SH-SY5Y (cell line): ENCODE data around the gene TBX21.

Experiments
- GATA2 ChIP-seq: IDR thresholded peaks from 2 replicates; pipeline ENCODE4 v1.6.1; 2011; ENCODE audit warnings: mild to moderate bottlenecking, low read depth, low read length
- GATA3 ChIP-seq: IDR thresholded peaks from 2 replicates; pipeline ENCODE4 v1.6.1; 2011; ENCODE audit warnings: low read depth, mild to moderate bottlenecking, low read length, moderate library complexity

DNA sequence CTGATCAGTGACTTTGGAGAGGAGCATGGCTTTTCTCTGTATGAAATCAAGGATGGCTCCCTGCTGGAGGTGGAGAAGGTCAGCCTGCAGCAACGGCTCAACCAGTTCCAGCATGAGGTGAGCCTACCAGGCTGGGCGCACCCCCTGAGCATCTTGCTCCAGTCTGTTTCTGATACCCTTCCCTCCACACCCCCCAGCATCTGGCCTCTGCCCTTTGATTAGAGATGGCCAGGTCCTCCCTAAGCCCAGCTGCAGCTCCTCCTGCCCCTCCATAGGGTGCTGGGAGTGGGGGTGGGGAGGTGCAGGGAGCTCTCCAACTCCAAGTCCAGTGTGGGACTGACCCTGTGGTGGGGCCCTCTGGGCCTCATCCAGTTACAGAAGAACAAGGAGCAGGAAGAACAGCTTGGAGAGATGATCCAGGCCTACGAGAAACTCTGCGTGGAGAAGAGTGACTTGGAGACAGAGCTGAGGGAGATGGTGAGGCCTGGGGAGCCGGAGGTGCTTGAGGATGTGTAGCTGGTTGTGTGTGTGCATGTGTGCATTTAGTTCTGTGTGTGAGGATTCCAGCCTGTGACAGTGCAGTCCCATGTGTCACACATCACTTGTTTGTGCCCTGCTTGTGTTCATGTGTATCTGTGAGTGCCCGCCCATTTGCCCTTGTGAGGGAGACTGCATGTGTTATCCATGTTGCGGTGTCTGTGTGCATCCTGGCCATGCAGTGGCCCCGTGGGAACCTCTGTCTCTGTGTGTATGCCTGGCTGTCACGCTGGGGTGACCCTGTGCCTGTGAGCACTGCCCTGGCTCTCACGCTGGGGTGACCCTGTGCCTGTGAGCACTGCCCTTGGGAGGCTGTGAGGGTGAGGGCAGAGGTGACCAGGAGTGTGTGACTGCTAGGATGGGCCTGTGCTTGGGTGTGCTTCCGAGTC is 36.1 kb upstream of the TBX21 start:
- TF ChIP-seq GATA2, result no peak
- no peak for TF ChIP-seq GATA3
